PC-9 (cell line): ENCODE data around the gene RASAL2.

Experiments used
- CTCF ChIP-seq: fragments of 200-600 bp; sonication (generic); conservative IDR thresholded peaks from 2 replicates; pipeline ENCODE4 v1.6.1; 2017; ENCODE audit warnings: mixed run types, antibody characterized with exemption, mild to moderate bottlenecking, moderate library complexity
- EZH2 ChIP-seq: fragments of 200-600 bp; sonication (generic); IDR thresholded peaks from 2 replicates; pipeline ENCODE4 v1.8.0; 2017; ENCODE audit warnings: antibody characterized with exemption, low read depth

- TF ChIP-seq EZH2, result no peak
- TF ChIP-seq CTCF, result no peak
Measured at GRCh38 chr1:178412400-178412770, 318.5 kb downstream of the RASAL2 start.
